ENCODE data around the gene EPHA3. TPM values are rescaled to one million over a fixed set of nuclear protein-coding genes. Genes with fewer than 3 reads are reported as not detected.
A peak's percentile ranks its signal among the peaks of the same experiment; 100 is the strongest.

Gene EPHA3
- total RNA-seq, 1 donor from 2014 or later = 0.40 TPM

GRCh38 chr3:89367166-89367565, 259.7 kb downstream of the EPHA3 start:
- ATAC-seq = no peak

- ATAC-seq = no peak
These were observed 261.4 kb downstream of the EPHA3 start for GRCh38 chr3:89368846-89369245.

- ATAC-seq = no peak
These were observed 265.0 kb downstream of the EPHA3 start for GRCh38 chr3:89372456-89372855.

- ATAC-seq = no peak
These were observed 266.0 kb downstream of the EPHA3 start for GRCh38 chr3:89373434-89373833.

DNA sequence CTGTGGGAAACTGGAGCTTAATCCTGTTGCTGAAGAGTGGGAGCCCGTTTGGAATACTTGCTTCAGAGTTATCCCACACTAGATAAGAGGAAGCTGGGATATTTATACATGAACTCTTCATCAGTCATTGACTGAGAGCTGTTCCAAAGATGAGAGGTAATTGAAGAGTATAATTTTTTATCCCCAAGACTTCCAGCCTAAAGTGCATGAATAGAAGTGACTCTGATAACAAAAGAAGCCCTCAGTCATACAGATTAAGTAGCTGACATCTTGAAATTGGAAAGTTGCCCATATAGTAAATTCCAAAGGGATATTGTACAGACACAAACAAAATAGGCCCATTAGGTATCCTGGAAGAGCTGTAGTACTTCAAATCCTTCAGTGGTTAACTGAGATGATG, 268.0 kb downstream of the EPHA3 start:
- ATAC-seq = no peak

- ATAC-seq = peak; percentile 64
These were observed 272.6 kb downstream of the EPHA3 start for GRCh38 chr3:89380016-89380415.

GRCh38 chr3:89392991-89393390, 285.6 kb downstream of the EPHA3 start:
- ATAC-seq = no peak

- ATAC-seq = no peak
These were observed 288.0 kb downstream of the EPHA3 start for GRCh38 chr3:89395456-89395855.

- no peak for ATAC-seq
These were observed 288.6 kb downstream of the EPHA3 start for GRCh38 chr3:89395996-89396395.

DNA sequence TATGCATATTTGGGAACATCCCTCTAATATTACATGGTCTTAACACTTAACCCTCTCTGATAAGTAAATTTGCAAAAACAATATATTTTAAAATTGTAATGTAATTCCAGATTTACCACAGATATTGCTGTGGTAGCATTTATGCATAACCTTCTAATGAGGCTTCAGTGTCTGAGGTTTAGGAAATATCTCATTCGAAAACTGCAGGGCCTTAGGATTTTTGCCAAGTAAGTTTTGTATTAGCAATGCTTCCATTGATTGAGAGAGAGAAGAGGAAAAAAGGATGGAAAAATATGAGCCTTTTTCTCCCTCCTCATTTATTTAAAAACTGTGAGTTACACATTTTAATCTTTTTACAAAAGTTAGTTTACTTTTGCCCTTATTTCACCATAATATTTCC, 294.6 kb downstream of the EPHA3 start:
- ATAC-seq = no peak

DNA sequence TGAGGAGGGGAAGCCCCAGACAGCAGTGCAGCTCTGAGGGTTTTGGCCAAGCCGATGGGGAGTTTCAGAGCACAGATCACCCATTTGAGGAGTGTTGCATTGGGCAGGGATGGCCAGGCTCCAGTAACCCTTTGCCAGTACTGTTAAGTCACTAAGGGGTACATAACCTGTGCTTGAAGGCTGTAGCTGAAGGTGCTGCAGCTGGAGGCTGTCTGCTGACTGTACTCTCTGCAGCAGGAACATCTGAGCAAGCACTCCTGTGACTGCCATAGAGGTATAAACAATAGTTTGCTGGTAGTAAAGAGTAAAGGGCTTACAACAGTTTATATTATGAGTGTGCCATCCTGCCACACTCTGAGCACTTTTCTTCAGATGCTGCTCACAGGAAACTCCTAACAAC, 297.8 kb downstream of the EPHA3 start:
- no peak for ATAC-seq

- ATAC-seq = no peak
These were observed 298.2 kb downstream of the EPHA3 start for GRCh38 chr3:89405593-89405992.

- ATAC-seq = no peak
These were observed 303.8 kb downstream of the EPHA3 start for GRCh38 chr3:89411201-89411600.

DNA sequence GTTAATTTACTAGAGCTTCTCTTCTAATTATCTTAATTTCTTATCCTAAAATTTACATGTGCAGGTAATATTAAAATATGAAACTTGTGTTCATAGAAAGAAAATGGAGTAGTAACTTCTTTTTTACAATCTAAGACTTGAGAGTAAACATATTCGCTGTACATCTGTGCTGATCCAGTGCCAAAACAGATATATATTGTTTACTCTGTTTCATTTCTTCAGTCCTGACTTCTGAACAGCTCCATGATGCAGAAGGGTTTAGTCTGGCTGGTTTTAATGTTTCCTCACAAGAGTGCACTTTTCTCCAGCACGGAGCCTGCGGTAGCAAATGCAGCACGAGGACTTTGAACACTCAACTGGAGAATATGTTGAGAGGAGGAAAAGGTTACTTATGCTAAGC, 306.8 kb downstream of the EPHA3 start:
- ATAC-seq = no peak

DNA sequence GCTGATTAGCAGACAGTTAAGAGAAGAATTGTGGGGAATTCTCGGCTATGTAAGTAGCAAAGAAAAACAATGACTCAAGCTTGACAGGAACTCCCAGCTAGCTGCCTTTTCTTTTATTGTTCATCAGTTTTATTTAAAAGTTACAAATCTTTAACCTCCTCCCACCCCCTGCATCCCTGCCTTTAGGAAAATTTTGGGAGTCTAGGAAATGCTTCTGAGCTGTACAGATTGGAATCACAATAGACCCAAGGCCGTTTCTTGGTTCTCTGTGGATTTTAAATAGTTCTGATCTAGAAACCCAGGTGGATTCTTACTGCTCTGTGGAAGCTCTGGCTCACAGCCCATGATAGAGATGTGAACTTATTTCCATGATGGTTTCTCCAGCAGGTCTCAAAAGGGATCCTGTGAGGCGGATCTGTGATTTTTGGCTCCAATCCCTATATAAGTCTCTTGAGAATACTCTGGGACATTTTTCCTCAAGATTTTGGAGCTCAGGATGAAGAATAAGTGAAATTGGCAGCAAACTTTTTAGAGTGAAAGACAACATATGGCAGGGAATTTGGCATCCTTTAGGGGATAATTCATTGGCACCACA, 312.3 kb downstream of the EPHA3 start:
- ATAC-seq = no peak

GRCh38 chr3:89426060-89426459, 318.6 kb downstream of the EPHA3 start:
- no peak for ATAC-seq

DNA sequence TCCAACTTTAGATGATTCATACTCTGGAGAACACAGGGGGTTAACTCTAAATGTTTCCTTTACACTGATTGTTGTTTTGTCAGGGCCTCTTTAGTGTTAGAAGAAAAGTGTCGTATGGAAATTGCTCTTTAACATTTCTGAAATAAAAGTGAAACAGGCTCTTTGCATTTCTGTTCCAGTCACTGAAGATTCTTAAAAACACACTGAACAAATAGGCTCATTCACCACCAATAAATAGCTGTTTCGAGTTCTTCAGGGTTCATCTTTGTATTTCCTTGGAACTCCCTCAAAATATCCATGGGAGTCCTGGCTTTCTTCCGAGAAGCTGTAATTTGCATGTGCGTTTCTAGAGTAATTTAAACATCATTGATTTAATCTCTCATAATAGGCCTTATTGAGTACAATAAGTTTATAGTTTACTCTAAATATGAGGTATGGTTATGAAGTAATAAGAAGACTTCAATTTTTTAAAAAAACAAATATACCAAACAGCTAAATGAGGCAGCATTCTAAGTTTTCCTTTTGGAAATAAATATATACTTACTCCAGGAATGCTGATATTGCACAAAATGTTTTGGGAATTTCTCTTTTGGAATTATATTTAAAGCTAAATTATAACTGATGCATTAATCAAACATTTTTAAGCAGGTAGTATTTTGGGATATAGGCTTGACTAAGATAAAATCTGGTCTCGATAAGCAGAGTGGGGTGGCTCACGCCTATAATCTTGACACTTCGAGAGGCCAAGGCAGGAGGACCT, 327.4 kb downstream of the EPHA3 start:
- no peak for ATAC-seq

DNA sequence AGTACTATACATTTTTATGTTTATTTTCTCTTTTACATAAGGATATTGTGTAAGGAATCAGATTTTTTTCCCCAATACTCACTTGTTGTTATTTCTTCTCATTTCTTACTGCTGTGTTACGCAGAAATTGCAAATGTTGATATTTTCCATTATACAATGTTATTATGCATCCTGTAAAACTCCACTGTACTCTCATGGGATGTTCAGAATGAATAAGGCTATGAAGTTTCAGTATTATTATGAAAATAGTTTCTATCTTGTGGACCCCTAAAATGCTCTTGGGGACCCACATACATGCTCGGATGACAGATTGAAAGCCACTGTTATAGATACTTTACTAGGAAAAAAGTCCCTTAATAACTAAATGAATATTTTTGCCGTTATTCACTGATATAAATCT, 329.4 kb downstream of the EPHA3 start:
- no peak for ATAC-seq

GRCh38 chr3:89440386-89440785, 333.0 kb downstream of the EPHA3 start:
- no peak for ATAC-seq

DNA sequence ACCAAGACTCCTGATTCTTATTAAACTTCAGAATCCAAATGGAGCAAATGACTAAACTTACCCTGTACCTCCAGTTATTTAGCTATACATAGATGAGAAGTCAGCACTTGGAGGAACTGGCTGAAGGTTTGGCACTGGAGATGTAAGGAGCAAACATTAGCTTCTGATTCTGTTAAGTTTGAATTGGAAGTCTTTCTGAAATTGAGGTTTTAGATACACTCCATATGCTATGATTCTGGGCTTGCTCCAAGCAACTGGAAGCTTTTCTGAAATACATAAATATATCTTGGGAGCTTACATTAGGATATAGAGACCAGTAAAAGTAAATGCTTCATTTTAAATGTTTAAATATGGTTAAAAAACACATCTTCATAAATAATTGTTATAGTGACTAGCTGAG, 333.7 kb downstream of the EPHA3 start:
- ATAC-seq = no peak

- no peak for ATAC-seq
These were observed 339.2 kb downstream of the EPHA3 start for GRCh38 chr3:89446593-89446992.

GRCh38 chr3:89447243-89447642, 339.8 kb downstream of the EPHA3 start:
- no peak for ATAC-seq

DNA sequence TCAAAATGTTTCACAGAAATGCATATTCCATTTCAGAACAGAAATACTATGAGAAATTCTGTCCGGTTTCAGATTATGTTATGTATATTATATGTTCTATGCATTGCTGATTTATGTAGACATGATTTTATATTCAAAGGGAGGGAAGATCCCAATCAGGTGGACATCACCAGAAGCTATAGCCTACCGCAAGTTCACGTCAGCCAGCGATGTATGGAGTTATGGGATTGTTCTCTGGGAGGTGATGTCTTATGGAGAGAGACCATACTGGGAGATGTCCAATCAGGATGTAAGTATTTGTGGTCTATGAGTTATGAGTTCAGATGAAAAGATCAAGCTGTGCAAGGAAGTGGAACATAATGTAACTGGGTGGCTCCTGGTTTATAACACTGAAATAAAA, 341.7 kb downstream of the EPHA3 start:
- ATAC-seq = no peak

- ATAC-seq = no peak
These were observed 344.6 kb downstream of the EPHA3 start for GRCh38 chr3:89452066-89452465.

GRCh38 chr3:89455240-89455639, 347.8 kb downstream of the EPHA3 start:
- no peak for ATAC-seq
